HS-5 (cell line): ENCODE results near the gene GRIK2.

ENCODE experiments used
- DNase-seq: peaks from one replicate; pipeline ENCODE4 v3.0.0-alpha.2; 2012; ENCODE audit warnings: low read depth

GRIK2 gene

GRCh38 chr6:101400326-101401135 lies 7.0 kb downstream of the GRIK2 start:
- DNase-seq, result no peak

- DNase-seq, result no peak
Observed at GRCh38 chr6:101401171-101401570, 7.7 kb downstream of the GRIK2 start.

- DNase-seq, result no peak
Observed at GRCh38 chr6:101401792-101402621, 8.5 kb downstream of the GRIK2 start.

- DNase-seq, result no peak
Observed at GRCh38 chr6:101402622-101403031, 9.1 kb downstream of the GRIK2 start.

- no peak for DNase-seq
Observed at GRCh38 chr6:101403216-101403945, 9.9 kb downstream of the GRIK2 start.

- DNase-seq, result no peak
Observed at GRCh38 chr6:101404775-101405174, 11.3 kb downstream of the GRIK2 start.

- DNase-seq, result no peak
Observed at GRCh38 chr6:101413773-101414172, 20.3 kb downstream of the GRIK2 start.

- DNase-seq, result no peak
Observed at GRCh38 chr6:101417900-101418299, 24.4 kb downstream of the GRIK2 start.

GRCh38 chr6:101422251-101422650 lies 28.7 kb downstream of the GRIK2 start:
- DNase-seq, result no peak

- no peak for DNase-seq
Observed at GRCh38 chr6:101422811-101423210, 29.3 kb downstream of the GRIK2 start.

- DNase-seq, result no peak
Observed at GRCh38 chr6:101429270-101429669, 35.8 kb downstream of the GRIK2 start.

GRCh38 chr6:101429845-101430244 lies 36.3 kb downstream of the GRIK2 start:
- no peak for DNase-seq

GRCh38 chr6:101433141-101433540 lies 39.6 kb downstream of the GRIK2 start:
- DNase-seq, result no peak

GRCh38 chr6:101434601-101435000 lies 41.1 kb downstream of the GRIK2 start:
- DNase-seq, result no peak

GRCh38 chr6:101435038-101435437 lies 41.5 kb downstream of the GRIK2 start:
- DNase-seq, result no peak

GRCh38 chr6:101439790-101440189 lies 46.3 kb downstream of the GRIK2 start:
- peak; percentile 4 for DNase-seq

- no peak for DNase-seq
Observed at GRCh38 chr6:101443315-101443714, 49.8 kb downstream of the GRIK2 start.

- DNase-seq, result no peak
Observed at GRCh38 chr6:101444717-101445116, 51.2 kb downstream of the GRIK2 start.

GRCh38 chr6:101445527-101445926 lies 52.0 kb downstream of the GRIK2 start:
- DNase-seq, result peak; percentile 55

GRCh38 chr6:101450901-101451300 lies 57.4 kb downstream of the GRIK2 start:
- DNase-seq, result no peak

- DNase-seq, result no peak
Observed at GRCh38 chr6:101451981-101452380, 58.5 kb downstream of the GRIK2 start.

- DNase-seq, result no peak
Observed at GRCh38 chr6:101453221-101453620, 59.7 kb downstream of the GRIK2 start.
